Fibroblast of lung (primary cell): ENCODE data around the gene NPPC. TPM values are rescaled to one million over a fixed set of nuclear protein-coding genes. Genes with fewer than 3 reads are reported as not detected.

Experiments
- DNase-seq, 2 donors: peaks; one replicate each; pipeline versions ENCODE4 v3.0.0 to v3.0.0-alpha.2; 2010; ENCODE audit warnings: low read depth in 2 of 2
- H2AFZ ChIP-seq: 2 replicates; pipeline ENCODE4 v1.5.1; 2012; ENCODE audit warnings: low read length, control low read depth, inconsistent platforms
- H3K27ac ChIP-seq: 2 replicates; pipeline ENCODE4 v1.5.1; 2011; ENCODE audit warnings: low read length, control low read depth; ENCODE audit not compliant: insufficient read depth
- H3K27me3 ChIP-seq: 2 replicates; pipeline ENCODE4 v1.5.1; 2011; ENCODE audit warnings: mild to moderate bottlenecking, low read length; ENCODE audit not compliant: control insufficient read depth, insufficient read depth
- H3K36me3 ChIP-seq: 2 replicates; pipeline ENCODE4 v1.5.1; 2011; ENCODE audit warnings: low read length; ENCODE audit not compliant: control insufficient read depth, insufficient read depth
- H3K4me1 ChIP-seq: 2 replicates; pipeline ENCODE4 v1.5.1; 2011; ENCODE audit warnings: low read length; ENCODE audit not compliant: control insufficient read depth, insufficient read depth; ENCODE audit errors: extremely low read depth
- H3K4me2 ChIP-seq: 2 replicates; pipeline ENCODE4 v1.5.1; 2011; ENCODE audit warnings: low read length, control low read depth; ENCODE audit not compliant: insufficient read depth; ENCODE audit errors: extremely low read depth
- H3K4me3 ChIP-seq, 4 experiments: fragments of 200-600 bp in 1 of 4; sonication (generic) in 1 of 4; replicated peaks in 1 of 4; 2 replicates each; pipeline ENCODE4 v1.5.1; 2011 to 2016; ENCODE audit warnings: low read length in 4 of 4, low read depth in 3 of 4, mild to moderate bottlenecking in 3 of 4, control low read depth in 2 of 4, inconsistent platforms in 1 of 4, mixed read lengths in 1 of 4; ENCODE audit not compliant: insufficient read depth in 1 of 4; ENCODE audit errors: control extremely low read depth in 1 of 4
- H3K79me2 ChIP-seq: 2 replicates; pipeline ENCODE4 v1.5.1; 2012; ENCODE audit warnings: mild to moderate bottlenecking, low read length, inconsistent platforms; ENCODE audit not compliant: control insufficient read depth, insufficient read depth
- H3K9ac ChIP-seq: 2 replicates; pipeline ENCODE4 v1.5.1; 2011; ENCODE audit warnings: mild to moderate bottlenecking, low read length, control low read depth; ENCODE audit not compliant: insufficient read depth
- H3K9me3 ChIP-seq: 2 replicates; pipeline ENCODE4 v1.5.1; 2012; ENCODE audit warnings: low read depth, low read length; ENCODE audit not compliant: control insufficient read depth, insufficient read depth
- H4K20me1 ChIP-seq: 2 replicates; pipeline ENCODE4 v1.5.1; 2011; ENCODE audit warnings: low read length; ENCODE audit not compliant: control insufficient read depth, insufficient read depth; ENCODE audit errors: extremely low read depth
- CTCF ChIP-seq, 2 donors: IDR thresholded peaks in 1 of 2; conservative IDR thresholded peaks in 1 of 2; 1 replicate in 1 of 2; 2 replicates in 1 of 2; pipeline ENCODE4 v1.5.1; 2011 to 2012; ENCODE audit warnings: low read length in 2 of 2, control low read depth in 1 of 2, inconsistent platforms in 1 of 2, low read depth in 1 of 2, mild to moderate bottlenecking in 1 of 2
- EZH2 ChIP-seq: IDR thresholded peaks from 2 replicates; pipeline ENCODE4 v1.5.1; 2012; ENCODE audit warnings: low read length, control low read depth, mild to moderate bottlenecking; ENCODE audit errors: missing control alignments
- polyA plus RNA-seq, 2 donors: library from polyadenylated mRNA; depleted of rRNA in 1 of 2; stranded (reverse) in 1 of 2; unstranded in 1 of 2; fragments of >200 nt; gene quantifications; 2 replicates each; pipeline ENCODE4 v1.2.1, GENCODE V29; 2011 to 2012; ENCODE audit warnings: missing spikeins in 1 of 2
- total RNA-seq: library from RNA; depleted of rRNA; stranded (reverse); fragments of >200 nt; gene quantifications from 2 replicates; pipeline ENCODE4 v1.2.1, GENCODE V29; 2014

NPPC gene
- total and polyA plus RNA-seq, 2 donors (not counting 1 experiment from before 2014, with no cell fraction given) = not detected

DNA sequence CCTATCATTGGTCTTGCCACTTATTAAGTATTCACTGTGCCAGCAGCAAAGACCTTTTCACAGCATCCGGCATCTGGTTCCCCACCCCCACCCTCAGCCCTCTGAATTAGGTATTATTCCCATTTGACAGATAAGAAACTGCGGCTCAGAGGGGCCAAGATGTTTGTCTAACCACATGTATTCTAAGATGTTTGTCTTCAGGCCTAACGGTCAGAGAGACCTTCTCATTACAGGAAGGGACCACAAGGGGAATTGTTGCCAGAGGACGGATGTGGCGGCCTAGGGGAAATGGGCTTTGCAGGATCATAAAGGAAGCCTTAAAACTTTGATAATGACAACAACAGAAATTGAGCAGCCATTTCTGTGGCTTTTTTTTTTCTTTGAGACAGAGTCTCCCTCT, 16.6 kb downstream of the NPPC start:
- Histone ChIP-seq H3K27ac (no peak overlapping the region), H3K36me3 (no peaks in the 10 kb centered on the region), H3K27me3 (no peaks in the 10 kb centered on the region), H3K4me1 (no peaks in the 10 kb centered on the region), H4K20me1 (no peaks in the 10 kb centered on the region), H3K79me2 (no peaks in the 10 kb centered on the region), H3K4me3 (no peak overlapping the region), H2AFZ (no peak overlapping the region), H3K9ac (no peak overlapping the region), H3K4me2 (no peak overlapping the region), H3K9me3 (no peaks in the 10 kb centered on the region)
- DNase-seq = no peak
- TF ChIP-seq EZH2 (no peak), CTCF (conservative IDR thresholded peaks at IDR 0.05 in 1 of 2, IDR thresholded peaks at IDR 0.05 in 1 of 2; ENCODE audit: low read depth in 1 of 2, low read length in 2 of 2) (no peak)

DNA sequence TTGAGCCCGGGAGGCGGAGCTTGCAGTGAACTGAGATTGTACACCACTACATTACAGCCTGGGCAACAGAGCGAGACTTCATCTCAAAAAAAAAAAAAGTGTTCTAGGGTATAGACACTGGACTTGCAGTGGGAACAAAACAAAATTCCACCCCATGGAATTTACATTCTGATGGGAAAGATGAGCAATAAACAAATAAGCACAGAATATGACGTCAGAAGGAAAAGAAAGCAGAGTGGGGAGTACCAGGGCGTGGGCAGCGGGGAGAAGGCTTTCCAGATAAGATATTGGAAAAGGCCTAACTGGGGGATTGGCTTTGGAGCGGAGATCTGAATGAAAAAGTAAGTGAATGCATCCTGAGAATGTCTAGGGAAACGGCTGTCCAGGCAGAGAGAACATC, 17.6 kb downstream of the NPPC start:
- Histone ChIP-seq H4K20me1 (no peaks in the 10 kb centered on the region), H3K9ac (no peak overlapping the region), H3K4me3 (no peak overlapping the region), H3K36me3 (no peaks in the 10 kb centered on the region), H2AFZ (no peak overlapping the region), H3K27me3 (no peaks in the 10 kb centered on the region), H3K79me2 (no peaks in the 10 kb centered on the region), H3K4me1 (no peaks in the 10 kb centered on the region), H3K27ac (no peak overlapping the region), H3K9me3 (no peaks in the 10 kb centered on the region), H3K4me2 (no peak overlapping the region)
- TF ChIP-seq EZH2 (no peak), CTCF (conservative IDR thresholded peaks at IDR 0.05 in 1 of 2, IDR thresholded peaks at IDR 0.05 in 1 of 2; ENCODE audit: low read depth in 1 of 2, low read length in 2 of 2) (no peak)
- no peak for DNase-seq

- TF ChIP-seq CTCF (conservative IDR thresholded peaks at IDR 0.05 in 1 of 2, IDR thresholded peaks at IDR 0.05 in 1 of 2; ENCODE audit: low read depth in 1 of 2, low read length in 2 of 2) = no peak
- TF ChIP-seq EZH2 = no peak
- H3K9ac ChIP-seq = no peak overlapping the region
- no peaks in the 10 kb centered on the region for H3K4me1 ChIP-seq
- no peak overlapping the region for H3K4me3 ChIP-seq
- no peak overlapping the region for H2AFZ ChIP-seq
- H3K27ac ChIP-seq = no peak overlapping the region
- DNase-seq = no peak
- no peaks in the 10 kb centered on the region for H3K36me3 ChIP-seq
- H3K4me2 ChIP-seq = no peak overlapping the region
- H3K9me3 ChIP-seq = no peaks in the 10 kb centered on the region
- no peaks in the 10 kb centered on the region for H3K79me2 ChIP-seq
- peaks cover 2% of the 10 kb centered on the region for H3K27me3 ChIP-seq
- H4K20me1 ChIP-seq = no peaks in the 10 kb centered on the region
Measured at GRCh38 chr2:231907765-231908164, 18.4 kb downstream of the NPPC start.
